GM21786 (cell line): Measurements from ENCODE around the gene COMTD1.
"Not testable (repeated sequence)": the region's sequence is repeated elsewhere in the genome, so short reads cannot be mapped to it uniquely, and the experiment has no call there.

Source experiments
- ATAC-seq: cut with Tn5 transposase; IDR thresholded peaks from one replicate; pipeline ENCODE4 v1.9.1; 2021; ENCODE audit not compliant: unreplicated experiment

Gene COMTD1

DNA sequence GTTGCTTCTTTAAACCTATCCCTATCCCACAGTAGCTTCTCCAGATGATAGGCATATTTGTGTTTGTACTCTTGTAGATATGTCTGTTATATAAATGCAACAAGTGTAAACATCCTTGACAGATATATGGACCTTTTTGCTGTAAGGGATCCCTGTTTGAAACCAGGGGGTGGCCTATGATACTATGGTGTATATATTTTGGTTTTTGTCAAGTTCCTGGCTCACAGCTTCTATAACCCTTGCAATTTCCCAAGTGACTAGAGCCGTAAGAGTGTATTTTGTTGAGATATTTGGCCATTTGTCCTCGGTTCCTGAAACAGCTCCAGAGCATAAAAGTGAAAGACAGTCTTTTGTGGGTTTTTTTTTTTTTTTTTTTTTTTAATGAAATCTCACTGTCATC, 9.7 kb downstream of the COMTD1 start:
- ATAC-seq: no peak

- no peak for ATAC-seq
These were observed 12.2 kb downstream of the COMTD1 start for GRCh38 chr10:75223507-75223906.

DNA sequence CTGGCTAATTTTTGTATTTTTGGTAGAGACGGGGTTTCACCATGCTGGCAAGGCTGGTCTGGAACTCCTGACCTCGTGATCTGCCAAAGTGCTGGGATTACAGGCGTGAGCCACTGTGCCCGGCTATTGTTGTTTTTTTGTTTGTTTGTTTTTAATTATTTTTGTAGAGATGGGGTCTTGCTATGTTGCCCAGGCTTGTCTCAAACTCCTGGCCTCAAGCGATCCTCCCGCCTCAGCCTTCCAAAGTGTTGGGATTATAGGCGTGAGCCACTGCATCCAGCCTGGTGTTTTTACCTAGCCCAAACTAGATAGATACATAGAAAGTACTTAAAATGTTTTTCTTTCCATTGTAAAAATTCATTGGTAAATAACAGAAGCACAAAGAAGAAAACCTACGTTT, 14.3 kb downstream of the COMTD1 start:
- not testable (repeated sequence) for ATAC-seq

DNA sequence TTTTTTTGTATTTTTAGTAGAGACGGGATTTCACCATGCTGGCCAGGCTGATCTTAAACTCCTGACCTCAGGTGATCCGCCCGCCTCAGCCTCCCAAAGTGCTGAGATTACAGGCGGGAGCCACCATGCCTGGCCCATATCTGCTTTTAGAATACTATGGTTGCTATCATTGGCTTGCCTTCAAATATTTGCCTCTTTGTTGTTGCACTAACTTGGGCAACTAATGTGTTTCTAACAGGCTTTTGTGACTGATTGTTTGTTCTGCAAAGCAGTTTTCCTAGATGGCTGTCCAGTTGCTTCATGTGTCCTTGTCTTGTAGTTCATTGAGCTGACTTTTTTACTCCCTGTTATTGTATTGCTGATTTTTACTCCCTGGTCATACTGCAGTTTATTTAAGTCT, 15.5 kb downstream of the COMTD1 start:
- ATAC-seq: no peak

GRCh38 chr10:75212343-75212742, 23.4 kb downstream of the COMTD1 start:
- ATAC-seq: no peak

- no peak for ATAC-seq
These were observed 24.6 kb downstream of the COMTD1 start for GRCh38 chr10:75211007-75211691.

GRCh38 chr10:75210282-75211006, 25.3 kb downstream of the COMTD1 start, which contains the start of gene VDAC2:
TSS of gene VDAC2 (plus strand) at chr10:75210796. CDS start at chr10:75211159, 363 bp downstream.
- ATAC-seq: peak; percentile 85

DNA sequence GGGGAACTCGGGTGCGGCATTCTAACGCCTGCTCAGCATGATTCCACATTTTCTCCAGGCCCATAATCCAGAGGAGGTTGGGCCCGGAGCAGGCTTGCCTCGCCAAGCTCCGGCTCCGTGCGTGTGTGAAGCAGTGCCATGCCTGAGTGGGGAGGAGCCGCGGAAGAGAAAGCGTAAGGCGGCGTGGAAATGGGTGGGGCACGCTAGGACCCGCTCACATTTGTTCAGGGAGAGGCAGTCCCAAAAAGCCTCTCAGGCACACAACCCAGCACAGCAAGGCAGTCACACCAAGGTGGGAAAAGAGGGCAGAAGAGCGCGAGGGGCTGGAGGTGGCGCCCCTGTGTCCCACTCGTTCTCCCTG, 25.9 kb downstream of the COMTD1 start:
- ATAC-seq: peak; percentile 50

GRCh38 chr10:75209086-75209920, 26.5 kb downstream of the COMTD1 start:
- ATAC-seq: no peak

GRCh38 chr10:75208181-75208580, 27.6 kb downstream of the COMTD1 start:
- no peak for ATAC-seq

DNA sequence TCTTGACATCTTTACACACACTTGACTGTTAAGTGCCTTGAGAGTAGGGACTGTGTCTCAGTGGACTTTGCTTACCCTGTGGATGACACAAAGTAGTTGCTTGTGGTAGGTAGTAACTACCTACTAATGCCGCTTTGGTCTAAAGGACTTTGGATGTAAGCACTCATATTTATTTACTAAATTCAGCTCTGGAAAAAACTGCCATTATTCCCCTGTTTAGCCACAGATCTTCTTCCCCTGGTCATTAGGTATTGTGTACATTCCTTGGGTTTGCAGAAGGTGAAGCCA, 28.0 kb downstream of the COMTD1 start:
- ATAC-seq: no peak

DNA sequence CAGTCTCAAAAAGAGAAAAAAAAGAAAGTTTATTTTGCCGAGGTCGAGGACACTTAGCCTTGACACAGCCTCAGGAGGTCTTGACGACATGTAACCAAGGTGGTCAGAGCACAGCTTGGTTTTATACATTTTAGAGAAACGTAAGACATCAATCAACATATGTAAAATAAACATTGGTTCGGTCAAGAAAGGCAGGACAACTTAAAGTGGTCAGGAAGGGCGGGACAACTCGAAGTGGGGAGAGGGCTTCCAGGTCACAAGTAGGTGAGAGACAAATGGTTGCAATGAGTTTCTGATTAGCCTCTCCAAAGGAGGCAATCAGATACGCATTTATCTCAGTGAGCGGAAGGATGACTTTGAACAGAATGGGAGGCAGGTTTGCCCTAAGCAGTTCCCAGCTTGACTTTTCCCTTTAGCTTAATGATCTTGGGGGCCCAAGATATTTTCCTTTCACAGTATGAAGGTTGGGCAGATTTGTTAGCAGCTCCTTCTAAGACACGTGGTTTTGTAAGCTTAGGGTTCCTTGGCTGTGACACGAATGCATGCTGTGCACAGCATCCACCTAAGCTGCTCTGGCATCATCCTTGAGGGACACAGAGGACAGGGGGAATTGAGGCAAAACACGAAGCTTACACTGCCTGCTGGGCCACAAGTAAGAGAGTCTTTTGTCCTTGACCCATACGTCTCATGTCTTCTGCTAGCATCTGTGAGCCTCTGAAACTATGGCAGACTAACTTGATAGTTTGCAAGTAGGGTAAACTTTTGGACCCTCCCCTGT, 28.5 kb downstream of the COMTD1 start:
- ATAC-seq: no peak

DNA sequence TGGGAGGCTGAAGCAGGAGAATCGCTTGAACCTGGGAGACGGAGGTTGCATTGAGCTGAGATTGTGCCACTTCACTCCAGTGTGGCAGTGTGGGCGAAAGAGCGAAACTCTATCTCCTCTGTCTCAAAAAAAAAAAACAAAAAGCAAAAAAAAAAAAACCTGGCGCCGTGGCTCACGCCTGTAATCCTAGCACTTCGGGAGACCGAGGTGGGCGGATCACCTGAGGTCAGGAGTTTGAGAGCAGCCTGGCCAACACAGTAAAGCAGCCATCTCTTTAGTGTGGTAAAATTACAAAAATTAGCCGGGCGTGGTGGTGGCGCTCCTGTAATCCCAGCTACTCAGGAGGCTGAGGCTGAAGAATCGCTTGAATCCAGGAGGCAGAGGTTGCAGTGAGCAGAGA, 29.1 kb downstream of the COMTD1 start:
- not testable (repeated sequence) for ATAC-seq

DNA sequence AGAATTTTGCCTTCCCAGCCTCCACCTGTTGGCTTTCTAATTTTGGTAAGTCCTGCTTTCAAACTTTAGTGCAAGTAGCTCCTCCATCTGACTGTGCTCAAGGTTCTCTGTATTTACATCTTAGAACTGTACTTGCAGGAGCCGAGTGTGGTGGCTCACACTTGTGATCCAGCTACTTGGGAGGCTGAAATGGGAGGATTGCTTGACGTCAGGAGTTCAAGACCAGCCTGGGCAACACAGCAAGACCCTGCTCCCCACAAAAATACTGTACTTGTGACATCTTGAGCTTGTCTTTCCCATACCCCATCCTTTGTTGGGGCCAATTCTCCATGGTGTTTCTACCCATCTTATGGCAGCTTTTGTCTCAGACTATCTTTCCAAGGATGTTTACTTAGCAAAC, 29.8 kb downstream of the COMTD1 start:
- ATAC-seq: no peak

- ATAC-seq: no peak
These were observed 32.0 kb downstream of the COMTD1 start for GRCh38 chr10:75203724-75204123.

DNA sequence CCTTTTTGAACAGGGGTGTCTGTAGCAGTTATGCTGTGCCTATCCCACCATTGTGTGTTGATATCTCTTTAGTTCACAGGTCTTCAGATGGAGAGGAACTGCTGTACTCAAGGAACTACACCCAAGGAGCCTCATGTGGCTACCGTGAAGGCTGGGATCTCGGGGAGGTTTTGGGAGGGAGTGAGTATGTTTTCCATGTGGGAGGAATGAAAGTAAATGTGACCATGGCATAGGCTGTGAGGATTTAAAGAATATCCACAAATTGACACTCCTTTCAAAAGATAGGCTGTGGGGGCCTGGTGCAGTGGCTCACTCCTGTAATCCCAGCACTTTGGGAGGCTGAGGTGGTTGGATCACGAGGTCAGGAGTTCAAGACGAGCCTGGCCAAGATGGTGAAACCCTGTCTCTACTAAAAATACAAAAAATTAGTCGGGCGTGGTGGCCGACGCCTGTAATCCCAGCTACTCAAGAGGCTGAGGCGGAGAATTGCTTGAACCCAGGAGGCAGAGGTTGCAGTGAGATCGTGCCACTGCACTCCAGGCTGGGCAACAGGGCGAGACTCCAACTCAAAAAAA, 32.6 kb downstream of the COMTD1 start:
- not testable (repeated sequence) for ATAC-seq

DNA sequence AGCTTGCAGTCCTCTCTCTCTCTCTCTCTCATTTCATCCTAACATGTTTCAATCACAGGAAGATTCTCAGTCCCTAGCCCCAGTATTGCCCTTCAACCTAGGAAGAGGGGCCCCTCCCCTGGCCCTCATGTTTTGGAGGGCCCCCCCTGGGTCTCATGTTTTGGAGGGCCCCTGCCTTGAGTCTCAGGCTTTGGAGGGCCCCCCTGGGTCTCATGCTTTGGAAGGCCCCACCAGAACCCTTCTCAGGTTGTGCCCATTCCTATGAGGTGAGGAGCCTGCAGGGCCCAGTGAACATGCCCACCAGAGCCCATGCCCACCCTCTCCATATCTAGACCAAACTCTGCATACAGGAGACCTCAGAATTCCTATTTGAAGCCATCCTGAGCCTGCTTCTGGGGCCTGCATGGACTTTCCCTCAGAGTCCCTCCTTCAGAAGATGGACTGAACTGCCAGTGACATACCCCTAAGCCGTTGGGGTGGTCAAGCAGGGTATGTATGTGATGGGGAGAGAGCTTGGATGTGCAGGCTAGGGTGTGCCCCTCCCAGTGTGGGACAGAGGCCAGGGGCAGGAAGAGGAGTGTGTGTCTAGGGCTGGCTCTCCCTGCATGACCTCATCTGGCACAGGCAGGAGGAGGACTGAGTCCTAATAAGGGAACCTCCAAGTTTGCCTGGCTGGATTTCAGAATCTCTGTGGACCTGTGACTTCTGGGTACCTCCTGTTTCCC, 33.3 kb downstream of the COMTD1 start:
- no peak for ATAC-seq

DNA sequence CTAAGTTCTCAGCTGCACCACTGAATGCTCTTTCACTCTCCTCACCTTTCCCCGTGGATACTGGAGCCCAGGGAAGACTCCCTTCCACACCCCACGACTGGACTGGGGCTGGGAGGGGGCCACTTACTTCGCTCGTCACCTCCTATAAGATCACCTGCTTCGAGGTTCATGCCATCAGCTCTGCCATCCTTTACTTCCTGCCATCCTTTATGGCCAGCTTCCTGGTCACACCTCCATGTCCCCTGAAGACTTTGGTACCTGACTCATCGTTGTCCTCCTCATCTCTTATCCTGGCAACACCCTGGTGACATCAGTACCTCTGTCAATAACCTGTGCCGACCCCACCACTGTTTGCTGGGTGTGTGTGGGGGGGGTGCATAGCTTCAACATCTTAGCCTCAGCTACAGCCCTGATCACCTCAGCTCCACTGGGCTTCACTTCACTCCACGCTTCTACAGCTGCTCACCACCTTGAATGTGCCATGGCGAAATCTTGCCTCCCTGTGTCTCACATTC, 33.9 kb downstream of the COMTD1 start:
- ATAC-seq: no peak

GRCh38 chr10:75199949-75200348, 35.8 kb downstream of the COMTD1 start:
- not testable (repeated sequence) for ATAC-seq

- ATAC-seq: no peak
These were observed 37.9 kb downstream of the COMTD1 start for GRCh38 chr10:75197906-75198305.
